EL (cell line): ENCODE data around the gene KIAA1217.

Source experiments
- DNase-seq: peaks from one replicate; pipeline ENCODE4 v3.0.0-alpha.2; 2016

The KIAA1217 gene

GRCh38 chr10:24448351-24448999 is 239.5 kb downstream of the KIAA1217 start:
- peak; percentile 53 for DNase-seq

- DNase-seq, result peak; percentile 44
Observed at GRCh38 chr10:24449321-24449740, 240.4 kb downstream of the KIAA1217 start.

- DNase-seq, result no peak
Observed at GRCh38 chr10:24449769-24450310, 240.9 kb downstream of the KIAA1217 start.

- no peak for DNase-seq
Observed at GRCh38 chr10:24451325-24451820, 242.4 kb downstream of the KIAA1217 start.

- no peak for DNase-seq
Observed at GRCh38 chr10:24452030-24452429, 243.1 kb downstream of the KIAA1217 start.

GRCh38 chr10:24453404-24453830 is 244.5 kb downstream of the KIAA1217 start:
- no peak for DNase-seq

GRCh38 chr10:24453973-24454372 is 245.0 kb downstream of the KIAA1217 start:
- no peak for DNase-seq

- no peak for DNase-seq
Observed at GRCh38 chr10:24455447-24455846, 246.5 kb downstream of the KIAA1217 start.

GRCh38 chr10:24456322-24456721 is 247.4 kb downstream of the KIAA1217 start:
- DNase-seq, result peak; percentile 92

GRCh38 chr10:24457661-24458318 is 248.9 kb downstream of the KIAA1217 start:
- peak; percentile 40 for DNase-seq

GRCh38 chr10:24459836-24460235 is 250.9 kb downstream of the KIAA1217 start:
- no peak for DNase-seq

GRCh38 chr10:24462291-24462813 is 253.4 kb downstream of the KIAA1217 start:
- DNase-seq, result no peak

- no peak for DNase-seq
Observed at GRCh38 chr10:24462889-24463552, 254.1 kb downstream of the KIAA1217 start.

GRCh38 chr10:24463611-24464426 is 254.9 kb downstream of the KIAA1217 start:
- DNase-seq, result peak; percentile 94

GRCh38 chr10:24465124-24465874 is 256.4 kb downstream of the KIAA1217 start:
- peak; percentile 94 for DNase-seq

- peak; percentile 93 for DNase-seq
Observed at GRCh38 chr10:24465891-24466818, 257.2 kb downstream of the KIAA1217 start.

GRCh38 chr10:24467136-24467535 is 258.2 kb downstream of the KIAA1217 start:
- peak; percentile 6 for DNase-seq

GRCh38 chr10:24467605-24468004 is 258.7 kb downstream of the KIAA1217 start:
- no peak for DNase-seq

GRCh38 chr10:24468281-24468751 is 259.4 kb downstream of the KIAA1217 start:
- no peak for DNase-seq

GRCh38 chr10:24469993-24470392 is 261.1 kb downstream of the KIAA1217 start:
- DNase-seq, result peak; percentile 25
